Fibroblast of the aortic adventitia (primary cell): ENCODE results near the gene MAPK10. TPM values are rescaled to one million over a fixed set of nuclear protein-coding genes. Genes with fewer than 3 reads are reported as not detected.

Experiments used
- DNase-seq: peaks from one replicate; pipeline ENCODE4 v3.0.0-alpha.2; 2010; ENCODE audit warnings: low read depth
- H3K4me3 ChIP-seq: 2 replicates; pipeline ENCODE4 v1.5.1; 2011; ENCODE audit warnings: low read depth, mild to moderate bottlenecking, control low read depth, low read length, moderate library complexity
- CTCF ChIP-seq: IDR thresholded peaks from 2 replicates; pipeline ENCODE4 v1.5.1; 2011; ENCODE audit warnings: mild to moderate bottlenecking, low read length, control low read depth, inconsistent platforms; ENCODE audit not compliant: insufficient read depth
- total RNA-seq: library from RNA; depleted of rRNA; stranded (reverse); fragments of >200 nt; gene quantifications from 2 replicates; pipeline ENCODE4 v1.2.3, GENCODE V29; 2012; ENCODE audit warnings: low replicate concordance

Gene MAPK10
- total RNA-seq, 1 donor, result 69.6 TPM

GRCh38 chr4:86117705-86118302 is 242.0 kb downstream of the MAPK10 start:
- peak; percentile 99 for DNase-seq
- H3K4me3 ChIP-seq, result no peak overlapping the region
- no peak for TF ChIP-seq CTCF

GRCh38 chr4:86114563-86114962 is 245.3 kb downstream of the MAPK10 start:
- no peak overlapping the region for H3K4me3 ChIP-seq
- DNase-seq, result no peak
- TF ChIP-seq CTCF, result no peak

- H3K4me3 ChIP-seq, result no peak overlapping the region
- no peak for DNase-seq
- no peak for TF ChIP-seq CTCF
Measured at GRCh38 chr4:86108834-86109233, 251.0 kb downstream of the MAPK10 start.

GRCh38 chr4:86108137-86108536 is 251.7 kb downstream of the MAPK10 start:
- TF ChIP-seq CTCF, result no peak
- DNase-seq, result peak; percentile 43
- no peak overlapping the region for H3K4me3 ChIP-seq

- H3K4me3 ChIP-seq, result no peak overlapping the region
- no peak for TF ChIP-seq CTCF
- DNase-seq, result no peak
Measured at GRCh38 chr4:86107112-86107511, 252.7 kb downstream of the MAPK10 start.

- no peak for TF ChIP-seq CTCF
- H3K4me3 ChIP-seq, result no peak overlapping the region
- DNase-seq, result peak; percentile 12
Measured at GRCh38 chr4:86106475-86106874, 253.4 kb downstream of the MAPK10 start.

- H3K4me3 ChIP-seq, result no peak overlapping the region
- DNase-seq, result no peak
- no peak for TF ChIP-seq CTCF
Measured at GRCh38 chr4:86101841-86102240, 258.0 kb downstream of the MAPK10 start.
